Activated CD8-positive, alpha-beta T cell treated with anti-CD3 and anti-CD28 coated beads, Interleukin-2, amount 10 ng/mL, durations not matched to agents 7 days and 5 days (primary cell): ENCODE measurements around the gene PARD3. TPM values are rescaled to one million over a fixed set of nuclear protein-coding genes. Genes with fewer than 3 reads are reported as not detected.

Source experiments
- ATAC-seq: fragments of 150-1000 bp; cut with Tn5 transposase; one replicate; pipeline ENCODE4 v1.10.0; 2021; ENCODE audit warnings: moderate library complexity
- CTCF ChIA-PET: fragments of 350-600 bp; sonication (Branson Sonifier 250); formaldehyde crosslinking; loops from one replicate; lab custom pipeline; 2021; ENCODE audit warnings: antibody characterized with exemption; lab: Charles Lee
- POLR2A ChIA-PET: fragments of 350-600 bp; sonication (Branson Sonifier 250); formaldehyde crosslinking; loops from one replicate; lab custom pipeline; 2021; ENCODE audit warnings: antibody characterized with exemption; lab: Charles Lee
- DNase-seq: peaks from one replicate; pipeline ENCODE4 v3.0.0-alpha.2; 2020
- H3K27ac Mint-ChIP-seq: one replicate; pipeline ENCODE4 v1.8.0; 2021; ENCODE audit warnings: mild to moderate bottlenecking, mixed read lengths
- H3K27me3 Mint-ChIP-seq: one replicate; pipeline ENCODE4 v1.8.0; 2021; ENCODE audit warnings: low read depth, mixed read lengths
- H3K36me3 Mint-ChIP-seq: one replicate; pipeline ENCODE4 v1.8.0; 2021; ENCODE audit warnings: low read depth, mixed read lengths
- H3K4me1 Mint-ChIP-seq: one replicate; pipeline ENCODE4 v1.8.0; 2021; ENCODE audit warnings: low read depth, mixed read lengths
- H3K4me3 Mint-ChIP-seq: one replicate; pipeline ENCODE4 v1.8.0; 2021; ENCODE audit warnings: mild to moderate bottlenecking, mixed read lengths
- H3K9me3 Mint-ChIP-seq: one replicate; pipeline ENCODE4 v1.8.0; 2022; ENCODE audit warnings: mixed read lengths; ENCODE audit not compliant: insufficient read depth
- total RNA-seq, 2 experiments: library from RNA; stranded (reverse); gene quantifications; one replicate each; pipeline ENCODE4 v1.2.3, GENCODE V29; 2021

PARD3 gene
- total RNA-seq, 2 experiments from 2014 or later: 0.63 to 0.68 TPM

- ChIA-PET CTCF (no interaction called here), POLR2A (no interaction called here)
- Mint-ChIP-seq H3K4me1 (no peaks in the 10 kb centered on the region), H3K9me3 (no peaks in the 10 kb centered on the region), H3K27me3 (no peaks in the 10 kb centered on the region), H3K4me3 (no peak overlapping the region), H3K27ac (no peak overlapping the region), H3K36me3 (no peaks in the 10 kb centered on the region)
- DNase-seq: no peak
- ATAC-seq: no peak
Measured at GRCh38 chr10:34178196-34178595, 636.9 kb downstream of the PARD3 start.

GRCh38 chr10:34177445-34177844, 637.7 kb downstream of the PARD3 start:
- POLR2A ChIA-PET: no interaction called here
- Mint-ChIP-seq H3K4me3 (no peak overlapping the region), H3K36me3 (no peaks in the 10 kb centered on the region), H3K4me1 (no peaks in the 10 kb centered on the region), H3K9me3 (no peaks in the 10 kb centered on the region), H3K27me3 (no peaks in the 10 kb centered on the region), H3K27ac (no peak overlapping the region)
- CTCF ChIA-PET: no interaction called here
- ATAC-seq (no peak), DNase-seq (no peak)

GRCh38 chr10:34176351-34176750, 638.7 kb downstream of the PARD3 start:
- Mint-ChIP-seq H3K27ac (no peak overlapping the region), H3K27me3 (no peaks in the 10 kb centered on the region), H3K9me3 (no peaks in the 10 kb centered on the region), H3K36me3 (no peaks in the 10 kb centered on the region), H3K4me3 (no peak overlapping the region), H3K4me1 (no peaks in the 10 kb centered on the region)
- ChIA-PET CTCF (no interaction called here), POLR2A (no interaction called here)
- no peak for ATAC-seq
- DNase-seq: no peak

- ChIA-PET CTCF (no interaction called here), POLR2A (no interaction called here)
- Mint-ChIP-seq H3K27me3 (no peaks in the 10 kb centered on the region), H3K4me3 (no peak overlapping the region), H3K4me1 (no peaks in the 10 kb centered on the region), H3K27ac (no peak overlapping the region), H3K9me3 (no peaks in the 10 kb centered on the region), H3K36me3 (no peaks in the 10 kb centered on the region)
- ATAC-seq (no peak), DNase-seq (no peak)
Measured at GRCh38 chr10:34175121-34175520, 640.0 kb downstream of the PARD3 start.

- ATAC-seq (no peak), DNase-seq (no peak)
- ChIA-PET CTCF (no interaction called here), POLR2A (no interaction called here)
- H3K9me3 Mint-ChIP-seq: no peaks in the 10 kb centered on the region
- H3K36me3 Mint-ChIP-seq: no peaks in the 10 kb centered on the region
- H3K4me1 Mint-ChIP-seq: no peaks in the 10 kb centered on the region
- H3K4me3 Mint-ChIP-seq: no peak overlapping the region
- H3K27ac Mint-ChIP-seq: no peak overlapping the region
- no peaks in the 10 kb centered on the region for H3K27me3 Mint-ChIP-seq
Measured at GRCh38 chr10:34172936-34173533, 642.1 kb downstream of the PARD3 start.

GRCh38 chr10:34171957-34172527, 643.1 kb downstream of the PARD3 start:
- Mint-ChIP-seq H3K27me3 (no peaks in the 10 kb centered on the region), H3K27ac (no peak overlapping the region), H3K9me3 (no peaks in the 10 kb centered on the region), H3K4me3 (no peak overlapping the region), H3K4me1 (no peaks in the 10 kb centered on the region), H3K36me3 (no peaks in the 10 kb centered on the region)
- ATAC-seq (no peak), DNase-seq (no peak)
- CTCF ChIA-PET: no interaction called here
- POLR2A ChIA-PET: no interaction called here

- Mint-ChIP-seq H3K4me3 (no peak overlapping the region), H3K27ac (no peak overlapping the region), H3K27me3 (no peaks in the 10 kb centered on the region), H3K36me3 (no peaks in the 10 kb centered on the region), H3K9me3 (no peaks in the 10 kb centered on the region), H3K4me1 (no peaks in the 10 kb centered on the region)
- no peak for ATAC-seq
- ChIA-PET CTCF (no interaction called here), POLR2A (no interaction called here)
- no peak for DNase-seq
Measured at GRCh38 chr10:34169677-34170076, 645.4 kb downstream of the PARD3 start.

- Mint-ChIP-seq H3K4me1 (no peaks in the 10 kb centered on the region), H3K9me3 (no peaks in the 10 kb centered on the region), H3K27me3 (no peaks in the 10 kb centered on the region), H3K27ac (no peak overlapping the region), H3K4me3 (no peak overlapping the region), H3K36me3 (no peaks in the 10 kb centered on the region)
- ChIA-PET CTCF (no interaction called here), POLR2A (no interaction called here)
- ATAC-seq (no peak), DNase-seq (no peak)
Measured at GRCh38 chr10:34169131-34169530, 646.0 kb downstream of the PARD3 start.

- POLR2A ChIA-PET: no interaction called here
- Mint-ChIP-seq H3K27ac (no peak overlapping the region), H3K4me1 (no peaks in the 10 kb centered on the region), H3K36me3 (no peaks in the 10 kb centered on the region), H3K9me3 (no peaks in the 10 kb centered on the region), H3K4me3 (no peak overlapping the region), H3K27me3 (no peaks in the 10 kb centered on the region)
- CTCF ChIA-PET: no interaction called here
- ATAC-seq: no peak
- no peak for DNase-seq
Measured at GRCh38 chr10:34168439-34168838, 646.7 kb downstream of the PARD3 start.

- DNase-seq: no peak
- H3K27ac Mint-ChIP-seq: no peak overlapping the region
- H3K27me3 Mint-ChIP-seq: no peaks in the 10 kb centered on the region
- H3K36me3 Mint-ChIP-seq: no peaks in the 10 kb centered on the region
- ChIA-PET POLR2A (no interaction called here), CTCF (no interaction called here)
- H3K4me3 Mint-ChIP-seq: no peak overlapping the region
- H3K9me3 Mint-ChIP-seq: no peaks in the 10 kb centered on the region
- no peak for ATAC-seq
- H3K4me1 Mint-ChIP-seq: no peaks in the 10 kb centered on the region
Measured at GRCh38 chr10:34166823-34167222, 648.3 kb downstream of the PARD3 start.

- POLR2A ChIA-PET: no interaction called here
- Mint-ChIP-seq H3K27ac (no peak overlapping the region), H3K27me3 (no peaks in the 10 kb centered on the region), H3K36me3 (no peaks in the 10 kb centered on the region), H3K4me3 (no peak overlapping the region), H3K4me1 (no peaks in the 10 kb centered on the region), H3K9me3 (no peaks in the 10 kb centered on the region)
- CTCF ChIA-PET: no interaction called here
- ATAC-seq (no peak), DNase-seq (no peak)
Measured at GRCh38 chr10:34166354-34166753, 648.7 kb downstream of the PARD3 start.

GRCh38 chr10:34164029-34164428, 651.1 kb downstream of the PARD3 start:
- H3K36me3 Mint-ChIP-seq: no peaks in the 10 kb centered on the region

More at GRCh38 chr10:34164029-34164428, 651.1 kb downstream of the PARD3 start:
- Mint-ChIP-seq H3K27ac (no peak overlapping the region), H3K27me3 (no peaks in the 10 kb centered on the region), H3K4me3 (no peak overlapping the region), H3K4me1 (no peaks in the 10 kb centered on the region), H3K9me3 (no peaks in the 10 kb centered on the region)
- ChIA-PET POLR2A (no interaction called here), CTCF (no interaction called here)
- DNase-seq (no peak), ATAC-seq (no peak)
